ENCODE data around the gene CAPN9.
A peak's percentile ranks its signal among the peaks of the same experiment; 100 is the strongest.

The CAPN9 gene

DNA sequence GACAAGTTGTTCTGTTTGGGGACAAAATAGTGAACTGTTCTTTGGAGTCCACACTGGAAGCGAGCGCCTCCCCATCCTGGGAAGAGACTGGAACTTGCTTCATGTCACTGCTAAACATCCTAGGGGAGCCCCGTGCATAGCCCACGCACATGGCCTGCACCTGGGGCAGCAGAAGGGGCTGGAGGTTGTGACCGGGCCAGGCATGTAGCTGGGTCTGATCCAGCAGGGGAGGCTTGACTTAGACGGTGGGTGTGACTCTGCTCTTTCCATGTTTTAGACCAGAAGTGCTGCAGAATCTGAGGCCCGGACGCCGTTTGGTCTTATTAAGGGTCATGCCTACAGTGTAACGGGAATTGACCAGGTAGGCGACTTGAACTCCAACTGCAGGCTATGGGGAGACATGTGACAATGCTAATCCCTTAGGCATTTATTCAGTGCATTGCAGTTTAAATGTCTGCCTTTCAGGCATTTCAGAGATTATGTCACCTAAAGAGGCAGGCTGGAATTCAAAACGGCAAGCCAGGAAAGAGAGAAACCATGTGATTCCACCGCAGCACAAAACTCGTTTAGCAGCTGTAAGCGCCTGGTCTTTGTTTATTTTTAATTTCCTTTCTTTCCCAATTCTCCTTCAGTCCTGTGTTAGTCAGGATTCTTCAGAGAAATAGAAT lies 21.8 kb downstream of the CAPN9 start:
- no peak for DNase-seq (ENCODE audit: low spot score)

GRCh38 chr1:230770317-230770716 lies 23.1 kb downstream of the CAPN9 start:
- no peak for DNase-seq (ENCODE audit: low spot score)

GRCh38 chr1:230771773-230772354 lies 24.7 kb downstream of the CAPN9 start:
- no peak for DNase-seq (ENCODE audit: low spot score)

GRCh38 chr1:230772457-230773395 lies 25.5 kb downstream of the CAPN9 start:
- peak; percentile 94 for DNase-seq (ENCODE audit: low spot score)

DNA sequence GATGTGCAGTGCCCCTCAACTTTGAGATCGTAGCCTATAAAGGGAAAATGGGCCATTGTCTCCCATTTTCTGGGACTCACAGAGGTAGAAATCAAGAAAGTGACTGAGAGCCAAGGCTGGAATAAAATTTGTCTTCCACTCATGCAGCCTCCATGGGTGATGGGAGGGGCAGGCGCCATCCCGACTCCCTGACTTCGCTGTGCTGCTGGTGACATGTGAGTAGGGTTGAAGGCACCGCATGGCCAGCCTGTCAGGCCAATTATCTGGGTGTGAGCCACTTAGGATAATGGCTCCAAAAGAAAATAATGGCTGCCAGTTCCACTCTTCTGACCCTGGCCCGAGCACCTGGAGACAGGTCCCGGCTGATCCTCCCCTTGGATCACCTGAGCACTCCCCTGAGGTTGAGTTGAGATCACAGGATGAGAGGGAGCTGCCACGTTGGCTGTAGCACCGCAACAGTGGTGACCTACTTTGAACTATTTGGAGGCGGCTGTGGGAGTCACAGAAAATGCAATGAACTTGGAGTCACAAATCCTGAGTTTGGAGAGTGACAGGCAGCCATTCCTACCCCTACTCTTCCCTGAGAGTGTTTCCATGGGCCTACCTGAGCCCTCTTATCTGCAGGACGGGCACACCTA lies 26.3 kb downstream of the CAPN9 start:
- DNase-seq (ENCODE audit: low spot score): no peak

DNA sequence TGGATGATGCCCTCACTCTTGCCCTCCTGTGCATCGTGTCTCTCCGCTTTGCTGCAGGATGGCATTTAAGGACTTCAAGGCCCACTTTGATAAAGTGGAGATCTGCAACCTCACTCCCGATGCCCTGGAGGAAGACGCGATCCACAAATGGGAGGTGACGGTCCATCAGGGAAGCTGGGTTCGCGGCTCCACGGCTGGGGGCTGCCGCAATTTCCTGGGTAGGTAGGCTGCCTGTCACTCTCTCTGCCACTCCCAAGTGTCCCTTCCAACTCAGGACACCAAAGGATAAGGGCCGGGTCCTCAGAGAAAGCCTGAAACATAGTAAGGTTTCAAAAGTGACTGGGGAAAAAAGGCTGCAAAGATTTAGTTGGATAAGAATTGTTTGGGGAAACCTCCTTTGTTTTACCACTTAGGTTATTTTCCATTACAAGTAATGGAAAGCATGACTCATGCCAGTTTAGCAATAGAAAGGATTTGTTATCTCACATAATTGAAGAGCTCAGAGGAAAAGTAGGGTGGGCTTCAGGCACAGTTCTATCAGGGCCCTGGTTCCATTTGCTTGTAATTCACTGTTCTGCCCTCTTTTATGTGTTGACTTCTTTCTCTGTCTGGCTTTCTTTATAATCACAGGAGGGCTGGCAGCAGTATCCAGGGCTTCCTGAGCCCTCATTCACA lies 31.9 kb downstream of the CAPN9 start:
- no peak for DNase-seq (ENCODE audit: low spot score)

GRCh38 chr1:230781131-230781530 lies 33.9 kb downstream of the CAPN9 start:
- no peak for DNase-seq (ENCODE audit: low spot score)

DNA sequence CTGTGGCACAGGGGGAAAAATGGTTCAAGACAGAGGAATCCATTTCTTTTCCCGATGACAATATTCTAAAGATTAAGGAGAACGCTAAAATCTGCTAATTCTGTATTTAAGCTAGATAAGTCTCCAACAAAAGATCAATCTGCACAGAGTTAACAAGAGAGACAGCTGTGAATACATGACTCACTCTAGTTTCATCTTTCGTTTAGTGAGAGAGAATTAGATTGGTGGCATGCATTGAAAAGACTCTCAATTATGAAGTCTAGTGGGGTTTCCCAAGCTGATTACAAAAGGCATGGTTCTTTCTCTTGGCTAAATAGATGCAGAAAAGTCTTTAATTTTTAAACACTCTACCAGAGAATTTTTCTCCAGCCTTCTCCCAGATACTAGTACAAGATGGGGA lies 34.4 kb downstream of the CAPN9 start:
- no peak for DNase-seq (ENCODE audit: low spot score)

- no peak for DNase-seq (ENCODE audit: low spot score)
These were observed 37.0 kb downstream of the CAPN9 start for GRCh38 chr1:230784163-230784562.

DNA sequence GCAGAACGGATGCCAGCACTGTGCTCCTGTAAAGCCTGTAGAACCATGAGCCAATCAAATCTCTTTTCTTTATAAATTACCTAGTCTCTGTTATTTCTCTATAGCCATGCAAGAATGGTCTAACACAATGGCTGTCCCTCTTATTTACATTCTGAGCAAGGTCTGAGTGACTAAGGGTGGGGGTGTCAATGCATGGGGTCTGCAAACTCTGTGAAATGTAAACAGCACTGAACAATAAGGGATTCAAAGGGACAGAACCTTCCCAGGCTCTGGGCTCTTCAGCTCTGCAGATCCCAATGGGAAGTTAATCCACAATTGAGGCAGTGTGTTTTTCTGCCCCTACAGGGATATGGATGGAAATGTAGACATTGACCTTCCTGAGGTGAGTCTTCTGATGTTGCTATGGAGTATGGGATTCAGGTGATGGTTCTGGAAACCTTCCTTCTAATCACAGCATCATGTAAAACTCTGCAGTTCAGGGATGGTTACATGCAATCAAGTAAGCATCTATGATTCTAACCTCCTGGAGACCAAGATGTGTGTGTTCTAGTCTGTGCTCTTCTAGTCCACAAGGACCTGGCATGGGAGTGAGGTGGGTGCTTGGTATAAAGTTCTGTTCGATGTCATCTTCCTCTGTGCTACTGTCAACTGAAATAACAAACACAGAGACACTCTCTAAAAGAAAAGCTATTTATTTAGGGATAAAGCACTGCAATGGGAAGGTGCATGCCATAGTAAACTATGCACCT lies 38.6 kb downstream of the CAPN9 start:
- no peak for DNase-seq (ENCODE audit: low spot score)

GRCh38 chr1:230786385-230786753 lies 39.2 kb downstream of the CAPN9 start:
- DNase-seq (ENCODE audit: low spot score): no peak

GRCh38 chr1:230787471-230787870 lies 40.3 kb downstream of the CAPN9 start:
- DNase-seq (ENCODE audit: low spot score): no peak

DNA sequence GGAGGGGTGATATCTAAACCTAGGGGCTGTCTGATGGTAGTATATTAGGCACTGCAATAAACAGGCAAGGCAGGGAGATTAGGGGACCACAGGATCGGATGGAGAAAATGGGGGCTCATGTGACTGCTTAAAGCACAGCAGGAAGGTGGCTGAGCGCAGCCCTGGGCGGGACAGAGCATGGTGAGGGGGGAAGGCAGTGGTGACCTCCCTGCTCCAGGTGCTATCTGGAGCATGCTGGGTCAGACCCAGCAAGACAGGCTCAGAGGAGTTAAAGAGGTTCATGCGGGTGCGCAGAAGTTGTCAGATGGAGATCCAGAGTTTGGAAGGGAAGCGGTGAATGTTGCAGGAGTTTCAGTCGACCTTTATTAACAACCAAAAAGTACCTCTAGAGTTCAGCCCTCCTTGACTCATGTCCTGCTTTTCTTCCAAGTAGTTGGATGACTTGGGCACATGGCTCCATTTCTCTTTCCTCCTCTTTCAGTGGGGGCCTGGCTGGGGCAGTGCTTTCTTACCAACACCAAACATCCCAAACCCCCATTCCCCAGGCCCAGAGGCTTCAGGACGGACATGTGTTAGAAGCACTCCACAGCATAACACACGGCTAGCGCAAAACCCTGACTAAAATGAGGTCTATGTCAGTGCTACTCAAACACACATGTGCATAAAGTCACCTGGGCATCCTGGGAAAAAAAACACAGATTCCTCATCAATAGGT lies 41.5 kb downstream of the CAPN9 start:
- DNase-seq (ENCODE audit: low spot score): no peak

- DNase-seq (ENCODE audit: low spot score): no peak
These were observed 42.8 kb downstream of the CAPN9 start for GRCh38 chr1:230790026-230790425.

DNA sequence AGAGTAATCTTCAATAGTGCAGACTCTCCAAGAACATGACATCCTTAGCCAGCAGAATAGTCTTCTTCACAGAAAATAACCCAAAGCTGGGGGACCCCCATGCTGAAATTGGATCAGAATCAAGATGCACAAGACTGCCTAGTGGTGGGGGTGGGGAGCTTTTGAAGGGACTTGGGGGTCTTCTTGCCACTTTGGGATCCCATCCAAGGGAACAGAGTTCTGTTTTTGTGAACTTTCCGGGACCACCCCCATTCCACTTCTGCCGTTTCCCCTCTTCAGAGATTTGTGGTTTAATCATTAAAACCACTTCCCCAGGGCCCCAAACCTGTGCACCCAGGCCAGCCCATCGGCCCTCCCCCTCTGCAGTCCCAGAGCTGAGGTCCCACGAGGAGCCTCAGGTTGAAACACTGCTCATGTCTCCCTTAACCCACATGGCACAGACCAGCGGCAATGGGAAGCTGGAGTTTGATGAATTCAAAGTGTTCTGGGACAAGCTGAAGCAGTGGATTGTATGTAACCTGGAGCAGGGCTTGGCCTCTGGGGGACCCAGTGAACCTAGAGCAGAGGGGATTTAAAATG lies 44.9 kb downstream of the CAPN9 start:
- DNase-seq (ENCODE audit: low spot score): no peak

DNA sequence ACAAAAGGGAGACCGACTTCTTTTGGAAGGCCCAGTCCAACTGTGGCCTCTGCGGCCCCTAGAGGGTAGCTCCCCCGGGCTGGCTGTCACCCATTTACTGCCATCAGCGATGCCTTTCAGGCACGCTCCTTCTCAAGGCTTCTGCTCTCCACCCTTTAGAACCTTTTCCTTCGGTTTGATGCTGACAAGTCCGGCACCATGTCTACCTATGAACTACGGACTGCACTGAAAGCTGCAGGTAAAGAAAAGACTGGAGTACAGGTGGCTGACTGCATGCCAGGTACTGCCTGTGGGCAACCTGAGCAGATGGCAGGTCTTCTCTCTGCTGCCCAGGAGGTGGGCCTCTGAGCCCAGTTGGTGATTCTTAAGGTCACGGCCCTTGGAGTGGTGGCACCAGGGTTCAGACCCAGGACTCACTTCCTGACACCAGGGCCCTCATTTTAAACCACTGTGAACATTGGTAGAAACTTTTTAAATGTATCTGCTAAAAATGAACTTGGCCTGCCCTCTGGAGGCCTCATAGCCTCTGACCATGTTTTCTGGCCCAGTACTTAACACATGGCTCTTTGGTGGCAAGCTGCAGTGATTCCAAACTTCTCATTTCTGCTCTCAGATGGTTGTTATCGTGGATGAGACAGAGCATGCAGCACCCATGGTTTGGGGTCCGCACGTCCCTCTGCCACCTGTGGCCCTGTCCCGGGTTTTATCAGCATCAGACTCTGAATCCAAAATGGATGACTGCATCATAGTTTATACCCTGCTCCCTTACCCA lies 45.7 kb downstream of the CAPN9 start:
- no peak for DNase-seq (ENCODE audit: low spot score)

DNA sequence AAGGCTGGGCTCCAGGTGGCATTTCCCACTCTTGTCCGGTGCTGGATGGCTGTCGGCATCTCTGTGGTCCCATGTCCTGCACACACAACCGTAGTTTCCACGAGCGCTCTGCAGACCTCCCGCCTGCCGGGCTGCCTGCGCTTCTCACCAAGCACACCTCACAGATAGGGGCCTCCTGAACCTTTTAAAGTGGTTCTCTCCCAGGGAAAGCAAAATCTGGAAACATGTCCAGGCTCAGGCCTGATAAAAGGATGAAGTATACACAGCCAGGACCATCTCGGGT lies 46.2 kb downstream of the CAPN9 start:
- DNase-seq (ENCODE audit: low spot score): no peak

- no peak for DNase-seq (ENCODE audit: low spot score)
These were observed 47.2 kb downstream of the CAPN9 start for GRCh38 chr1:230794431-230794830.

DNA sequence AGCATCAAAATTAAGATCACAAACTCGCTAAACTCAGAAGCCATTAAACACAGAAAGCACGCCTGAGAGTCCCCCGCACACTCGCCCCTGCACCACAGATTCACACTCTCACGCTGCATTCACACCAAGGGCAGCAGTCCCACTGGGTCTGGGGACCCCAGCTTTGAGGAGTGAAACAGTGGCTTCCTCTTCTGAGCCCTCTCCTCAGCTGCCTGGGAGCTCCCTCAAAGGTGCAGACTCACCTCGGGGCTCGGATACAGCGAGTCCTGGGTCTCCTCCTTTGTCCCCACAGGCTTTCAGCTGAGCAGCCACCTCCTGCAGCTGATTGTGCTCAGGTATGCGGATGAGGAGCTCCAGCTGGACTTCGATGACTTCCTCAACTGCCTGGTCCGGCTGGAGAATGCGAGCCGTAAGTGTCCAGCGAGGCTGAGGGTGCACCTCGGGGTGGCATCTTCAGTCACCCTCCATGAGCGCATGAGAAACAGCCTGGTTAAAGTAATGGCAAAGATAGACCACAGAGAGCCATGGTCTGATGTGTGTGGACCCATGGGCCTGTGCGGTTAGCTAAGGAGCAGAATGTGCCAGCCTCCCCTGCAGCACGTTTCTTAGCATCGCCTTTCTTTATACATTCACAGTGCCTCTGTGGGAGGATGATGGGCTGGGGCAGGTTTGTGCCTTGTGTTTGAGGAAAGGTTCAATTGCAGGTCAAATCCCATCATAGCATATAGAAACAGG lies 47.9 kb downstream of the CAPN9 start:
- DNase-seq (ENCODE audit: low spot score): no peak
